ENCODE data around the gene FKBP1B. TPM values are rescaled to one million over a fixed set of nuclear protein-coding genes. Genes with fewer than 3 reads are reported as not detected.

FKBP1B gene
- total RNA-seq, 1 experiment from 2014 or later, result 11.8 TPM

GRCh38 chr2:24046930-24047702, 2.4 kb upstream of the FKBP1B start, which contains the start of gene WDCP (continued):
- TF ChIP-seq CTCF (IDR thresholded peaks at IDR 0.05 in 2 of 3, conservative IDR thresholded peaks at IDR 0.05 in 1 of 3; ENCODE audit: borderline replicate concordance in 1 of 3, insufficient read depth in 1 of 3, low read depth in 2 of 3, low read length in 2 of 3), result no peak
- peak; percentile 86 for TF ChIP-seq POLR2A (IDR thresholded peaks at IDR 0.05; ENCODE audit: borderline replicate concordance, extremely low read depth, insufficient read depth, insufficient read length)
- TF ChIP-seq CBX3 (IDR thresholded peaks at IDR 0.05; ENCODE audit: low read depth), result no peak
- TF ChIP-seq EZH2phosphoT487 (IDR thresholded peaks at IDR 0.05; ENCODE audit: borderline replicate concordance), result no peak
- no peak; the same call in 1 of the 2 replicates for TF ChIP-seq ELF1 (IDR thresholded peaks at IDR 0.05; ENCODE audit: borderline replicate concordance, low read depth)
- TF ChIP-seq EGR1 (IDR thresholded peaks at IDR 0.05; ENCODE audit: low read depth), result 0 out of 2 replicates have a peak, but pooled peaks have one; percentile 23

- Histone ChIP-seq H3K27me3 (ENCODE audit: insufficient read depth, low read length) (no peaks in the 10 kb centered on the region), H3K9ac (ENCODE audit: low read length) (peak overlapping the region; percentile 31), H4K20me1 (ENCODE audit: insufficient read depth) (no peaks in the 10 kb centered on the region), H3K79me2 (ENCODE audit: insufficient read depth, low read length) (peaks cover 28% of the 10 kb centered on the region), H2AFZ (ENCODE audit: low read depth, low read length, poor library complexity, severe bottlenecking) (peak overlapping the region; percentile 68), H3K4me3 (replicated peaks in 1 of 2; ENCODE audit: low read depth in 1 of 2, low read length in 2 of 2) (peak overlapping the region; percentile 22 to 86), H3K9me3 (ENCODE audit: control insufficient read depth in 1 of 2, insufficient read depth in 1 of 2, low read depth in 1 of 2, low read length in 2 of 2) (no peaks in the 10 kb centered on the region), H3K4me1 (ENCODE audit: control insufficient read depth in 1 of 2, insufficient read depth in 2 of 2, low read length in 2 of 2) (peaks cover 13 to 30% of the 10 kb centered on the region in 2 experiments), H3K9me2 (ENCODE audit: insufficient read depth) (no peaks in the 10 kb centered on the region), H3K27ac (ENCODE audit: low read depth, low read length) (peak overlapping the region; percentile 21; the same call in 1 of the 2 replicates), H3K4me2 (ENCODE audit: low read length) (peak overlapping the region; percentile 90), H3K36me3 (ENCODE audit: control insufficient read depth in 1 of 2, insufficient read depth in 2 of 2, low read length in 2 of 2) (no peaks in the 10 kb centered on the region)
- RAD21 ChIA-PET (ENCODE audit: low non-redundant PET in 1 of 2, low total read pairs in 2 of 2, uncharacterized antibody in 2 of 2, unreplicated experiment in 2 of 2), result interaction anchor here (0.7 kb wide), 2 partner anchors 29 to 1831 kb away, joined by 3 read pairs; no protein-coding TSS in a partner anchor
- POLR2A ChIA-PET, result interaction anchor here (0.6 to 1.6 kb wide), 10 partner anchors 11 to 127 kb away, joined by 3 to 32 read pairs (median 5); partner anchors contain the start of genes ATAD2B, SF3B6 and TP53I3
- ATAC-seq (peak; percentile 22), DNase-seq (ENCODE audit: low read depth, low spot score) (no peak)
- BruUV-seq (replicated peaks), result TSS peak; percentile 66
- CTCF ChIA-PET, result interaction anchor here (0.9 to 1.6 kb wide), 4 partner anchors 37 to 223 kb away, joined by 3 to 8 read pairs (median 4); partner anchors contain the start of genes ATAD2B and TP53I3
- intact Hi-C loops (cut with micrococcal nuclease), result loop anchor here (2.0 kb wide), 1 partner anchor 75 kb away; the partner anchor contains the start of genes FAM228B and PFN4
- TF ChIP-seq ZFX (IDR thresholded peaks at IDR 0.05) (peak; percentile 41; the same call in 1 of the 2 replicates), ZNF274 (IDR thresholded peaks at IDR 0.05; ENCODE audit: low read depth, low read length) (no peak)
Observed at GRCh38 chr2:24047703-24048033, 1.9 kb upstream of the FKBP1B start.
